Left colon (tissue), 2 donors: ENCODE measurements around the gene TRAPPC10. TPM values are rescaled to one million over a fixed set of nuclear protein-coding genes. Genes with fewer than 3 reads are reported as not detected.

ENCODE experiments used
- ATAC-seq: fragments of 200-7000 bp; cut with Tn5 transposase; one replicate; pipeline ENCODE4 v1.9.1; 2020; ENCODE audit warnings: mild to moderate bottlenecking, moderate library complexity
- DNase-seq, 2 donors: peaks; one replicate each; pipeline ENCODE4 v3.0.0-alpha.2; 2020
- intact Hi-C, 2 donors: fragments of 100-400 bp; cut with DNase I in 1 of 2; cut with micrococcal nuclease in 1 of 2; formaldehyde crosslinking; loops; one replicate each; pipeline versions ENCODE4 v1.11.2 to v1.14.0; 2022; cut with DNase I, micrococcal nuclease
- total RNA-seq, 2 donors: library from RNA; stranded (reverse); fragmentation: NEBNext Ultra II Directional; extraction: Animal tissue kit (Norgen Biotek cat#: 25700); gene quantifications; one replicate each; pipeline ENCODE4 v1.2.1, GENCODE V29; 2021
- donor health status: DM: no; HTN: no; CAD: no.
- donor health status: DM: yes; HTN: yes; CAD: no.

Gene TRAPPC10
- total RNA-seq, 2 donors from 2014 or later, result 63.6 to 69.4 TPM

DNA sequence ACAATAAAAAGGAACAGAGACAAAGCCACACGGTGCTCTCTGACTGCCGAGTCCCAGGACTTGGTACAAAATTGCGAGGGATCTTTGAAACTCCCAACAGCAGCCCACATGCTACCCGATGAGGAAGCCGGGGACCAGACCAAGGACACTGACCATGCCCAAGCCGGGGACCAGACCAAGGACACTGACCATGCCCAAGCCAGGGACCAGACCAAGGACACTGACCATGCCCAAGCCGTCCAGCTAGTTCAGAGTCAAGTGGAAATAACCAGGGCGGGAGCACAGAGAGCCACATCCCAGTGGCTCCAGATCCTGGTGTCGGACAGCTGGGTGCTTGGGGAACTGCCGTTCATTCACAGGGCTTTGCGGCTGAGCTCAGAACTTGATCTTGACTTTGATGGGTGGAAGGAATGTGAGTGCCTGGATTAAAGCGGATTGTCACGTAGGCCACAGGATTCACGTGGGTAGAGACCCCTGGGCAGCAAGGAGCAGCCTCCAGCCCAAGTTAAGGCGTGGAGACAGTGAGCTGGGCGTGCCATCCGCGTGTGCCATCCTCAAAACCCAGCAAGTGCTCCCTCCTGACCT, 16.5 kb upstream of the TRAPPC10 start:
- intact Hi-C loops, result no loop called here
- DNase-seq (no peak), ATAC-seq (no peak)

DNA sequence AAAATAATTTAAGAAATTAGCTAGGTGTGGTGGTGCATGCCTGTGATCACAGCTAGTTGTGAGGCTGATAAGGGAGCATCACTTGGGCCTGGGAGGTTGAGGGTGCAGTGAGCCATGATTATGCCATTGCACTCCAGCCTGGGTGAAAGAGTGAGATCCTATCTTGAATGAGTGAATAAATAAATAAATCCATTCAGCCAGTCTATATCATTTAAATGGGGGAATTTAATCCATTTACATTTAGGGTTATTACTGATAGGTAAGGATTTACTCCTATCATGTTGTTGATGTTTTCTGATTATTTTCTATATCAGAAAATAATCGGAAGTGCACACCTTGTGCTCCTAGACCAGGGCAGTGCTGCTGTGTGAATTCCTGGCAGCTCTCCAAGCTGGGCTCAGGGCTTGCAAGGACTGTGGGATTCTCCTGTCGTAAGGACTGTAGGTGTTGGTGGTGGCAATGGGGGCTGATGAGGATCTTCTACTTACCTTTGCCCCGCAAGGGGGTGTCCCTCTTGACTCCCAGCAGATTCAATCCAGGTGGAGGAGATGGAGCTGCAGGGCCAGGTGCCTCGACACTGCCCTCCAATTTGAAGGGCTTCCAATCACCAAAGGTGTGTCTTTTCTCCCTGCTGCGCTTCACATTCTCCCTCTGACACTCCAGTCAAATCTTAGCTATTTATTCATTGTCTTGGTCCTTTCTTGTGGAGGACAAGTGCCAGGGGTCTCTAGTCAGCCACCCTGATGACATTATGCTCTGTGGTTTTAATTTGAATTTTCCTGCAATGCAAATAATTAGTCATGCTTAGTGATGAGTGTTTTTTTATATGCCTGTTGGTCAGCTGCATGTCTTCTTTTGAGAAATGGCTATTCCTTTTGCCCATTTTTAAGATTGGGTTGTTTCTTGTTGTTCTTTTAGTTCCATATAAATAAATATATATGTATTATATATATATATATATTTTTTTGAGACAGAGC, 14.1 kb upstream of the TRAPPC10 start:
- no peak for DNase-seq
- no peak for ATAC-seq
- intact Hi-C loops, result no loop called here

- intact Hi-C loops, result no loop called here
- no peak for ATAC-seq
- DNase-seq, result no peak
Observed at GRCh38 chr21:44000360-44000759, 11.7 kb upstream of the TRAPPC10 start.

DNA sequence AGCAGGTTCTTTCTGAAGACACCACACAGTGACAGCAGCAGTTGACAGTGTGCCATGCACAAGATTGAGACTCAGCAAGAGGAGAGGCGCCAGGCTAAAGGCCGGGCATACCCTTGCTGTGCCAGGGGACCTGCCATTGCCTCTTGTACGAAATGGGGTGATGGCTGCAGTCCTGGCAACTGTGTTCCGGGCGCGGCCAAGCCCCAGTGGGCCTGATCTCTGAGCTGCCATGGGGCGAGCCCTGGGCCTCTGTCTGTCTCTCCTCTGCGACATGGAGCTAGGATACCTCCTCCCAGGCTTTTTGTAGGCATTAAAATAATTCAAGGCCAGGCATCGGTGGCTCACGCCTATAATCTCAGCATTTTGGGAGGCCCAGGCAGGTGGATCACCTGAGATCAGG, 9.6 kb upstream of the TRAPPC10 start:
- ATAC-seq (no peak), DNase-seq (no peak)
- intact Hi-C loops, result no loop called here

GRCh38 chr21:44003307-44003966, 8.7 kb upstream of the TRAPPC10 start:
- no peak for ATAC-seq
- intact Hi-C loops, result no loop called here
- DNase-seq, result no peak

DNA sequence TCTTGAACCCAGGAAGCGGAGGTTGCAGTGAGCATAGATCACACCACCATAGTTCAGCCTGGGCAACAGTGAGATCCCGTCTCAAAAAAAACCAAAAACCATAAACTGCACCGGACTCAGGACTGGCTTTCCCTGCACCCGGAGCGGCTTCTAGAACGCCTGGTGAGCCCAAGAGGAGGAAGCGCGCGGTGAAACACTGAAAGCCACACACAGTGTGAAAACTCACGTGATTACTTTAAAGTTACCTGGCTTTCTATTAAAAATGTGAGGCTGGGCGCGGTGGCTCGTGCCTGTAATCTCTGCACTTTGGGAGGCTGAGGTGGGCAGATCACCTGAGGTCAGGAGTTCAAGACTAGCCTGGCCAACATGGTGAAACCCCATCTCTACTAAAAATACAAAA, 7.0 kb upstream of the TRAPPC10 start:
- no peak for ATAC-seq
- intact Hi-C loops, result no loop called here

DNA sequence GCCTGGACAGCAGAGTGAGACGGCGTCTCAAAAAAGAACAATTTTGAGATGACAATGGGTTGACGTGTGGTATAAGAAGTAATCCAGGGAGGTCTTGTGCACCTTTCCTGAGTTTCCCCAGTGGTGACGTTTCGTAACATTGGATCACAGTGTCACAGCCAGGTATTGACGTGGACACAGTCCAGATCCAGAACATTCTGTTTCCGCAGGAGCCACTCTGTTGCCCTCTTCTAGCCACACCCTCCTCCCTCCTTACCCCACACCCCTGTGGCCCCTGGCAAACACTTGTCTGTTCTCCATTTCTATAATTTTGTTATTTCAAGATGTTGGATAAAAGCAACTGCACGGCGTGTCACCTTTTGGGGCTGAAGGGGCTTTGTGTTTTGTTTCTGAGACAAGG, 6.5 kb upstream of the TRAPPC10 start:
- no peak for ATAC-seq
- intact Hi-C loops, result no loop called here
- DNase-seq, result no peak

More for the DNA sequence above, 7.0 kb upstream of the TRAPPC10 start:
- DNase-seq, result no peak

GRCh38 chr21:44006017-44006619, 6.0 kb upstream of the TRAPPC10 start:
- ATAC-seq (peak; percentile 16), DNase-seq (no peak)
- intact Hi-C loops, result no loop called here

GRCh38 chr21:44006656-44007055, 5.5 kb upstream of the TRAPPC10 start:
- intact Hi-C loops, result no loop called here
- DNase-seq, result no peak
- no peak for ATAC-seq

DNA sequence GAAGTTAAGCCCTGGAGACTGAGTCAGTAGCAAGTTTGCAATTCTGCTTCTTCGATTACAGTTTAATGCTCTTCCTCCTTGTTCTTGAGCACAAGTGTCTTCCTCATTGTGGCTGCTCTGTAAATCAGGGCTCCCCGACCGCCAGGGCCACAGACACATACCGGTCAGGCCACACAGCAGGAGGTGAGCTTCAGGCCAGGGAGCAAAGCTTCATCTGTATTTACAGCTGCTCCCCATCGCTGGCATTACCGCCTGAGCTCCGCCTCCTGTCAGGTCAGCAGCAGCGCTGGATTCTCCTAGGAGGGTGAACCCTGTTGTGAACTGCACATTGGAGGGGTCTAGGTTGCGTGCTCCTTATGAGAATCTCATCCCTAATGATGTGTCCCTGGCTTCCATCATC, 1.7 kb upstream of the TRAPPC10 start:
- DNase-seq (no peak), ATAC-seq (no peak)
- intact Hi-C loops, result no loop called here

DNA sequence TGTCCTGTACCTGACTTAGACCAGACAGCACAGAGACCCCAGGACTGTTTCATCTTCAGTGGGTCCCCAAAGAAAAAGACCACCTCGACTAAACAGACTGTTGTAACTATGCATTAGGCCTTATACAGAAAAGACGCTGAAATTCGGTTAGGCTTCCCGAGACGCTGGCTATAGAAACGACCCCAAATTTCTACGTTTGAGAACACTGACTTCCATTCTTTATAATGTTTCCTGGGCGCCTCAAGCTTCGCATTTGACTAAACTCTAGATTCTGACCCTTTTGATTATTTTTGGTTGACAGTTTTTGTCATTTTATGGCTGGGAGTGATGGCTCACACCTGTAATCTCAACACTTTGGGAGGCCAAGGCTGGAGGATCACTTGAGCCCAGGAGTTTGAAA, 986 bp upstream of the TRAPPC10 start:
- intact Hi-C loops, result no loop called here
- no peak for DNase-seq
- ATAC-seq, result no peak

DNA sequence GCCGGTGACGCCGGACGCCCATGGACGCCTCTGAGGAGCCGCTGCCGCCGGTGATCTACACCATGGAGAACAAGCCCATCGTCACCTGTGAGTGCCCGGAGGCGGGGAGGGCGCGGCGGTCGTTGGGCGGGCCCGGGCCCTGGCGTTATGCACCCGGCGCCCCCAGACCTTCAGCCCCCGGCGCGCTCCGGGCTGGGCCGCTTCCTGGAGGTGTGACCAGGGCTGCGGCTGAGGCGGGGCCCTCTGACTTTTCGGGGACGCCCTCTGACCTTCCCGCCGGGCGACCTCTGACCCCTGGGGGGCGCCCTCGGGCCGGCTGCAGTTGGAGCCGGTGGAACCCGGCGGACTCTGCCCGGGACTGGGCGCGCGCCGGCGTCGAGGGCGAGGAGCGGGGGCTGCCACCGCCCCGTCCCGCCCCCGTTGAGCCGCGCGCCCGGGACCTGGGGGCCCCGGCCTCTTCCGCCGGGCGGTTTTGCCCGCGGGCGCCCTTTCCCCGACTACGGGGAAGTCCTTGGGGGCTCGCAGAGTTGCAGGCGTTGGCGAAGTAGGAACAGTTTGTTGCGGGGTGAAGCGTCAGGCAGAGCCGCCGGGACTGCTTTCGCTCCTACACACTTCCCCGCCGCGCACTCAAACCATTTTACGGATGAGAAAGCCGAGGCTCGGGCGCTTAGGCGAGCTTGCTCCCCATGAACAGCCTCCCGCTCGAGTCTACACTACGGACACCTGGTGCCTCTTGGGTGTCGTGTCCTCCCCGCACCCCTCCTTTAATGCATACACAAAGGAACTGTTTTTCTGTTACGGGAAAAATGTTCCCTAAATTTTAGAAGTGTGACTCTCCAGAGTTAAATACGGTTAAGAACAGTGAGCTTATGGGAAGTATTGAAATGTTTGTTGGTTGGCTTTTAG, 618 bp downstream of the TRAPPC10 start:
- DNase-seq, result peak; percentile 73 to 82
- peak; percentile 67 for ATAC-seq
- intact Hi-C loops, result no loop called here

DNA sequence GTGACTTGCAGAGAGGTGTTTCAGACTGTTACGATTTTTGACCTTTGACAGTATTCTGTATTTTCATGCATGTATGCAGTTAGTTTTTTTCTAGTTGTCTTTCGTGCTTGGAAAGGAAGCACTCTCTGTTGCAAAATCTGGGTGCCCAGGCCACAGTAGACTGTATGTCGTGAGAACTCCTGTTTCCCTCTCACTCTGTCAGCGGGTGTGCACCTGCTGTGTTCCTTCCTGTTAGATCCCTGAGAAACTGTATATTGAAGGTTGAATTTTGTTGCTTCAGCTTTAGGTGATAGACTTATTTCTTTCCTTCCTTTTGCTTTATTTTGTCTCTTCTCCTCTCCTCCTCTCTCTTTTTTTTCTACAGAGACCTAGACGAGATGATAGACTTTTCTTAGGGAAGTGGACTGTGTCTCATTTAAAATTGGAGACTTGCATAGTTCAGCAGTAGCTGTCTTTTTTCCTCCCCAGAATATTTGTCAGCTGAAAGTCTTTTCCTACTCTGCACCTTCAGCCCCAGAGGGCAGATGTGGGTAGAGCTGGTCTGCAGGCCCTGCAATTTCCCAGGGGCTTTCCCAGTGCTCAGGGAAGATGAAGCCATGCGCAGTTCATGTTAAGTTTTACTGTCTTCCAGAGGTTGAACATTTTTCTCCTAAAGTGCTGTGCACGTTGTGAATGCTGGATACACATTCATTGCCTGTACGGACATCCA, 1.4 kb downstream of the TRAPPC10 start:
- intact Hi-C loops, result no loop called here
- ATAC-seq (peak; percentile 40), DNase-seq (peak in 1 of 2 donors; percentile 33)

- DNase-seq, result no peak
- no peak for ATAC-seq
- intact Hi-C loops, result no loop called here
Observed at GRCh38 chr21:44017601-44018000, 5.5 kb downstream of the TRAPPC10 start.

DNA sequence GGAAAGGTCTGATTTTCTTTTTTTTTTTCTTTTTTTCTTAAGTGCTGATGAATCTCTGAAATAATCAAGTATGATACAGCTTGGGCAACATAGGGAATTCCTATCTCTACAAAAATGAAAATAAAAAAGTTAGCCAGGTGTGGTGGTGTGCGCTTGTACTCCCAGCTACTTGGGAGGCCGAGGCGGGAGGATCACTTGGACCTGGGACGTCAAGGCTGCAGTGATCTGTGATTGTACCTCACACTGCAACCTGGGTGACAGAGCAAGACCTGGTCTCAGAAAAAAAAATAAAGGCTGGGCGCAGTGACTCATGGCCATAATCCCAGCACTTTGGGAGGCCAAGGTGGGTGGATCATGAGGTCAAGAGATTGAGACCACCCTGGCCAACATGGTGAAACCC, 6.0 kb downstream of the TRAPPC10 start:
- intact Hi-C loops, result no loop called here
- no peak for DNase-seq
- ATAC-seq, result no peak

GRCh38 chr21:44018813-44019567, 6.9 kb downstream of the TRAPPC10 start:
- no peak for ATAC-seq
- intact Hi-C loops, result no loop called here
- no peak for DNase-seq

- no peak for ATAC-seq
- no peak for DNase-seq
- intact Hi-C loops, result no loop called here
Observed at GRCh38 chr21:44019568-44019958, 7.5 kb downstream of the TRAPPC10 start.
